Neural progenitor cell (in vitro differentiated cells): ENCODE results near the gene CNOT9.

Source experiments
- CTCF ChIP-seq: fragments of 200-600 bp; sonication (generic); IDR thresholded peaks from 2 replicates; pipeline ENCODE4 v1.5.1; 2017; ENCODE audit warnings: antibody characterized with exemption, mild to moderate bottlenecking
- EZH2 ChIP-seq: fragments of 200-600 bp; sonication (generic); IDR thresholded peaks from 2 replicates; pipeline ENCODE4 v1.6.1; 2017; ENCODE audit warnings: antibody characterized with exemption, mild to moderate bottlenecking, moderate library complexity

- TF ChIP-seq CTCF (no peak), EZH2 (no peak)
These were observed 20.7 kb upstream of the CNOT9 start for GRCh38 chr2:218547978-218548377.
